NCI-H1694 (cell line): ENCODE data around the gene UCK1.
A peak's percentile ranks its signal among the peaks of the same experiment; 100 is the strongest.

Experiments
- DNase-seq: peaks from one replicate; lab custom pipeline; 2025; lab: John Stamatoyannopoulos, UW

Gene UCK1

GRCh38 chr9:131530920-131531832, at the start of gene UCK1:
Gene UCK1, minus strand, starts transcription at chr9:131531263. Its CDS starts 89 bp downstream, at chr9:131531174.
- peak; percentile 82 for DNase-seq

GRCh38 chr9:131580358-131580757, 49.3 kb upstream of the UCK1 start:
- DNase-seq: no peak

GRCh38 chr9:131579789-131580211, 48.7 kb upstream of the UCK1 start:
- DNase-seq: no peak

GRCh38 chr9:131578731-131579504, 47.9 kb upstream of the UCK1 start:
- no peak for DNase-seq

GRCh38 chr9:131578021-131578420, 47.0 kb upstream of the UCK1 start:
- DNase-seq: peak; percentile 63

- DNase-seq: no peak
These were observed 46.2 kb upstream of the UCK1 start for GRCh38 chr9:131577005-131578000.

GRCh38 chr9:131575946-131576853, 45.1 kb upstream of the UCK1 start:
- no peak for DNase-seq

- no peak for DNase-seq
These were observed 43.9 kb upstream of the UCK1 start for GRCh38 chr9:131574730-131575640.

GRCh38 chr9:131567910-131568309, 36.8 kb upstream of the UCK1 start:
- no peak for DNase-seq

- DNase-seq: no peak
These were observed 35.1 kb upstream of the UCK1 start for GRCh38 chr9:131566158-131566557.

GRCh38 chr9:131565369-131565768, 34.3 kb upstream of the UCK1 start:
- no peak for DNase-seq

- DNase-seq: no peak
These were observed 31.2 kb upstream of the UCK1 start for GRCh38 chr9:131562032-131562959.

- no peak for DNase-seq
These were observed 28.4 kb upstream of the UCK1 start for GRCh38 chr9:131559421-131560000.

- no peak for DNase-seq
These were observed 26.9 kb upstream of the UCK1 start for GRCh38 chr9:131557855-131558548.

GRCh38 chr9:131555841-131556673, 25.0 kb upstream of the UCK1 start:
- DNase-seq: no peak

GRCh38 chr9:131554843-131555351, 23.8 kb upstream of the UCK1 start:
- DNase-seq: no peak
